Measurements from ENCODE around the gene ZNF462. TPM values are rescaled to one million over a fixed set of nuclear protein-coding genes. Genes with fewer than 3 reads are reported as not detected.
"Not testable (repeated sequence)": the region's sequence is repeated elsewhere in the genome, so short reads cannot be mapped to it uniquely, and the experiment has no call there.

The ZNF462 gene
- total RNA-seq, 1 donor from 2014 or later, result 32.1 TPM

DNA sequence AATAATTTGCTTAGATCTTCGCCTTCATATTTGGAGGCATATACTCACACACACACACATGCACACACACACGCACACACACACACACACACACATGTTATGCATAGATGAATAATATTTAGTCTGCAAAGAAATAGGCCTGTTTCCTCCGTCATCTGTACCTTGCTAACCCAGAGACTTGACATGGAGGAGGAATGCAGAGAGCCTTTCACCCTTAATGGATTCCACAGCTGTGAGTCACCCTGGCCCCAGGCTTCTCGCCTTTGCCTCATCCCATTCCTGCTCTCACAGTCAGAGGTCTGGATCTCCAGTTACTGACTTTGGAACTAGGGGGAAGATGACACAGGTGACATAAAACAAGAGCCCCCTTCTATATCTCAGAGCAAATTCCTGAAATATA is 29.7 kb downstream of the ZNF462 start:
- H3K36me3 ChIP-seq (ENCODE audit: control insufficient read depth, insufficient read depth, low read length), result no peaks in the 10 kb centered on the region
- TF ChIP-seq, protein P1, sequence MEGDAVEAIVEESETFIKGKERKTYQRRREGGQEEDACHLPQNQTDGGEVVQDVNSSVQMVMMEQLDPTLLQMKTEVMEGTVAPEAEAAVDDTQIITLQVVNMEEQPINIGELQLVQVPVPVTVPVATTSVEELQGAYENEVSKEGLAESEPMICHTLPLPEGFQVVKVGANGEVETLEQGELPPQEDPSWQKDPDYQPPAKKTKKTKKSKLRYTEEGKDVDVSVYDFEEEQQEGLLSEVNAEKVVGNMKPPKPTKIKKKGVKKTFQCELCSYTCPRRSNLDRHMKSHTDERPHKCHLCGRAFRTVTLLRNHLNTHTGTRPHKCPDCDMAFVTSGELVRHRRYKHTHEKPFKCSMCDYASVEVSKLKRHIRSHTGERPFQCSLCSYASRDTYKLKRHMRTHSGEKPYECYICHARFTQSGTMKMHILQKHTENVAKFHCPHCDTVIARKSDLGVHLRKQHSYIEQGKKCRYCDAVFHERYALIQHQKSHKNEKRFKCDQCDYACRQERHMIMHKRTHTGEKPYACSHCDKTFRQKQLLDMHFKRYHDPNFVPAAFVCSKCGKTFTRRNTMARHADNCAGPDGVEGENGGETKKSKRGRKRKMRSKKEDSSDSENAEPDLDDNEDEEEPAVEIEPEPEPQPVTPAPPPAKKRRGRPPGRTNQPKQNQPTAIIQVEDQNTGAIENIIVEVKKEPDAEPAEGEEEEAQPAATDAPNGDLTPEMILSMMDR (IDR thresholded peaks at IDR 0.05; ENCODE audit: insufficient read depth, low read length, poor library complexity, severe bottlenecking), result no peak
- no peak overlapping the region for H3K4me3 ChIP-seq (ENCODE audit: low read depth, low read length)
- H3K27me3 ChIP-seq (ENCODE audit: control insufficient read depth, insufficient read depth, low read length), result no peaks in the 10 kb centered on the region
- peak; percentile 90 for DNase-seq (ENCODE audit: low read depth)

DNA sequence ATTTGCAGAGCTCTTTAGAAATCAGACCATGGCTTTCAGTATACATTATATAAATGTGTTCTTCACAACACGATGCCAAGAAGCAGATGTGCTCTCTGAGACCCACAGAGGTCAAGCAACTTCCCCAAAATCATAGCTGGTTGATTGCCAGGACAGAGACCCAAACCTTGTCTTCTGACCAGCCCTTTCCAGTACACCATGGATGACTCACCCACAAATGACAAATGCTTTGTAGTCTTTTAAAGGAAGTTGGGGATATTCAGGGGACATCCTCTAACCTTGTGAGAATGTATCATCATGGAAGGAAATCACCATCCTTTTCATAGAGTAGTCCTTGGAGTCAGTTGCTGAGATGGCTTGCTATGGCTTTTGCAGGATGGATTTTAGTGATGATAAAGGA is 30.1 kb downstream of the ZNF462 start:
- Histone ChIP-seq H3K27me3 (ENCODE audit: control insufficient read depth, insufficient read depth, low read length) (no peaks in the 10 kb centered on the region), H3K36me3 (ENCODE audit: control insufficient read depth, insufficient read depth, low read length) (no peaks in the 10 kb centered on the region), H3K4me3 (ENCODE audit: low read depth, low read length) (no peak overlapping the region)
- DNase-seq (ENCODE audit: low read depth), result no peak
- TF ChIP-seq, protein P1 (IDR thresholded peaks at IDR 0.05; ENCODE audit: insufficient read depth, low read length, poor library complexity, severe bottlenecking), result no peak

DNA sequence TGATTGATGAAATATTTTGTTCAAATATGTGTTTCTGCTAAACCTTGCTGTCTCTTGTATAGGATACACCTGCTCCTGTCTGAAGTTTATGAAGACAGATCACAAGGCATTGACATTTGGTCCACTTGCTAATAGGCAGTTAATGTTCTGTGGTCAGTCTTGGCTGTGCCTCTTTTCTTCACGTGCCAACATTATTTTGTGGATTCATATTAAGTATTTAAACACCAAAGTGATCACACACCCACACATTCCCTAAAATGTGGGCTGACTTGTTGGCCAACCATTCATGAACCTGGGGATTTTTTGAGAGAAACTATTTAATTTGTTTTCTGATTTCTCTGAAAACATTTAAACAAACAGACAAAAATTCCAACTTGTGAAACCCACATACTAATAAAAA is 33.7 kb downstream of the ZNF462 start:
- H3K36me3 ChIP-seq (ENCODE audit: control insufficient read depth, insufficient read depth, low read length), result no peaks in the 10 kb centered on the region
- TF ChIP-seq, protein P1 (IDR thresholded peaks at IDR 0.05; ENCODE audit: insufficient read depth, low read length, poor library complexity, severe bottlenecking), result no peak
- H3K27me3 ChIP-seq (ENCODE audit: control insufficient read depth, insufficient read depth, low read length), result no peaks in the 10 kb centered on the region
- no peak overlapping the region for H3K4me3 ChIP-seq (ENCODE audit: low read depth, low read length)
- DNase-seq (ENCODE audit: low read depth), result no peak

DNA sequence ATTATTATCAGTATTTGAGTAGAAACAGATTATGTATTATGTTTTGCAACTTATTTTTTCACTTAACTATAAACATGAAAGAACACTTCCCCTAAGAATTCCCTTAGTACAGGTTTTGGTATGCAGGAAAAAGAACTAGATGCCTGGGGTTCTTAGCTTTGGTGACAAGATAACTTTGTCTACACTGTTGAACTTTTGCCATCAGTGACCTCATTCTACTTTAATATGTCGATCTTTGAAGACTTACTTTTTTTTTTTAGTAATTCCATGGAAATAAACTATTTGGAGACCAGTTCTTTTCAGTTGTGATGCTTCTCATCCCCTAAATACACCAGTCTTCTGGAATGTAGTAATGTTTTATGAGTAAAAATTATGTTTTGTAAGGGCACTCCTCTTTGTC is 34.3 kb downstream of the ZNF462 start:
- Histone ChIP-seq H3K4me3 (ENCODE audit: low read depth, low read length) (no peak overlapping the region), H3K36me3 (ENCODE audit: control insufficient read depth, insufficient read depth, low read length) (no peaks in the 10 kb centered on the region), H3K27me3 (ENCODE audit: control insufficient read depth, insufficient read depth, low read length) (no peaks in the 10 kb centered on the region)
- no peak for DNase-seq (ENCODE audit: low read depth)
- TF ChIP-seq, protein P1 (IDR thresholded peaks at IDR 0.05; ENCODE audit: insufficient read depth, low read length, poor library complexity, severe bottlenecking), result no peak

DNA sequence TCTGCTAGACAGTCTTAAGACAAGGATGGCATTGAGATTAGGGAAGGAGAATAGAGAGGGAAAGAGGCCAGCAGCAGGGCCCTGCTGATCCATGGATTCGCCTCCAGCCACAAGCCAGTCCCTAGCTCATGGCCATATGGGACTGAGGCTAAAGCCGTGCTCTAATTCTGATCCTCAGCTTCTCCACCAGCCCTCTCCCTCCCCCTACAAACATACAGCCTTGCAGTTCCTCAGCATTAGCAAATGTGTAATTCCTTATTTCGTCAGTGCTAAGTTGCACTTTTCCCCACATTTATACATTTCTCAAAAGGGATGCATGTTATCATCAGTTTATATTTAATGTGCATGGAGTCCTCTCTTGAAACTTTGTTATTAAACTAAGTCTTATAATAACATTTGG is 34.8 kb downstream of the ZNF462 start:
- Histone ChIP-seq H3K4me3 (ENCODE audit: low read depth, low read length) (no peak overlapping the region), H3K36me3 (ENCODE audit: control insufficient read depth, insufficient read depth, low read length) (no peaks in the 10 kb centered on the region), H3K27me3 (ENCODE audit: control insufficient read depth, insufficient read depth, low read length) (no peaks in the 10 kb centered on the region)
- DNase-seq (ENCODE audit: low read depth), result no peak
- TF ChIP-seq, protein P1 (IDR thresholded peaks at IDR 0.05; ENCODE audit: insufficient read depth, low read length, poor library complexity, severe bottlenecking), result no peak

DNA sequence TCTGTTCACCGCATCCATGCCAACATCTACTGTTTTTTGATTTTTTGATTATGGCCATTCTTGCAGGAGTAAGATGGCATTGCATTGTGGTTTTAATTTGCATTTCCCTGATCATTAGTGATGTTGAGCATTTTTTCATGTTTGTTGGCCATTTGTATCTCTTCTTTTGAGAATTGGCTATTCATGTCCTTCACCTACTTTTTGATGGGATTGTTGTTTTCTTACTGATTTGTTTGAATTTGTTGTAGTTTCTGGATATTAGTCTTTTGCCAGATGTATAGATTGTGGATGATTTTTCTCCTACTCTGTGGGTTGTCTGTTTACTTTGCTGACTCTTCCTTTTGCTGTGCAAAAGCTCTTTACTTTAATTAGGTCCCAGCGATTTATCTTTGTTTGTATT is 37.6 kb downstream of the ZNF462 start:
- H3K36me3 ChIP-seq (ENCODE audit: control insufficient read depth, insufficient read depth, low read length); H3K27me3 ChIP-seq (ENCODE audit: control insufficient read depth, insufficient read depth, low read length); DNase-seq (ENCODE audit: low read depth); H3K4me3 ChIP-seq (ENCODE audit: low read depth, low read length): not testable (repeated sequence)

Data from kidney epithelial cell (primary cell).